GM13977 (cell line): ENCODE results near the gene NUP93.

ENCODE experiments used
- DNase-seq: peaks from one replicate; pipeline ENCODE4 v3.0.0; 2012; ENCODE audit warnings: low spot score
- CTCF ChIP-seq: IDR thresholded peaks from 2 replicates; pipeline ENCODE4 v1.5.1; 2012; ENCODE audit warnings: mild to moderate bottlenecking, control low read depth; ENCODE audit not compliant: insufficient read depth; ENCODE audit errors: extremely low read depth, missing control alignments
- in situ Hi-C: fragments of 300-500 bp; cut with MboI; formaldehyde crosslinking; loops from one replicate; pipeline ENCODE4 v1.12.0; 2022; ENCODE audit warnings: low sequenced_read_pairs, low pct_unique_long_range_greater_than_20kb, mixed read lengths, inconsistent platforms; ENCODE audit not compliant: unreplicated experiment

NUP93 gene

GRCh38 chr16:56728980-56729734 lies 772 bp upstream of the NUP93 start:
- DNase-seq: no peak
- no peak for TF ChIP-seq CTCF
- in situ Hi-C loops: no loop called here

GRCh38 chr16:56732366-56732765 lies 2.4 kb downstream of the NUP93 start:
- TF ChIP-seq CTCF: no peak
- peak; percentile 55 for DNase-seq
- in situ Hi-C loops: no loop called here

GRCh38 chr16:56732832-56733231 lies 2.9 kb downstream of the NUP93 start:
- TF ChIP-seq CTCF: no peak
- peak; percentile 57 for DNase-seq
- in situ Hi-C loops: no loop called here

DNA sequence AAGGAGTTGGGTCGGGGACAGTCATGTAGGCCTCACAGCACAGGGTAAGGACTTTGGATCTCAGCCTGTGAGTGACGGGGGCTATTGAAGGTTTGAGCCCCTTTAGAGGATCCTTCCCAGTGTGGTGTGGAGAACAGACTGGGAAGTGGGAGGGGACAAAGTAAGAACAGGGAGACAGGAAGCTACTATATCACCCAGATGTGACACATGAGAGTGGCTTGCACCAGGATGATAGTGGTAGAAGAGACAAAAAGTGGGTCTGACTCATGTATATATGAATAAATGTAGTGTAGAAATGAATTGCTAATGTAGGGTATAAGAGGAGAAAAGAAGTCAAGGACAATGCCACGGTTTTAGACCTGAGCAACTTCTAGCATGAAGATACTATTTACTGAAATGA lies 4.5 kb downstream of the NUP93 start:
- in situ Hi-C loops: no loop called here
- TF ChIP-seq CTCF: no peak
- no peak for DNase-seq

- no peak for TF ChIP-seq CTCF
- DNase-seq: no peak
- in situ Hi-C loops: no loop called here
Measured at GRCh38 chr16:56736476-56736875, 6.5 kb downstream of the NUP93 start.

DNA sequence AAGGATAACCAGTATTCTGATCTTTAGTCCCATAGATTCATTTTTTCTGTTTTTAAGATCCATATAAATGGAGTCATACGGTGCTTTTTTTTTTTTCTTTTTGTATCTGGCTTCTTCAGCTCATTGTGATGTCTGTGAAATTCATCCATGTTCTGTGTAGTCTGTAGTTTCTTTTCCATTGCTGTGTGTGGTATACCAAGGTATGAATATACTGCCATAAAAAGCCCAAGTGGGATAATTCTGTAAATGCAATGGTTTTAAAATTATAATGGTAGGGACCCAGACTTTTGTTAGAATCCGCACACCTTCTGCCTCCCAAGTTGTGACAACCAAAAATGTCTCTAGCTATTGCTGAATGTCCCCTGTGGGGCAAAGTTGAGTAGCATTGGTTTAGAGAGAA lies 7.6 kb downstream of the NUP93 start:
- TF ChIP-seq CTCF: no peak

More for the DNA sequence above, 7.6 kb downstream of the NUP93 start:
- in situ Hi-C loops: no loop called here
- DNase-seq: no peak
